Smooth muscle cell of trachea (primary cell): ENCODE measurements around the gene SHOC2. TPM values are rescaled to one million over a fixed set of nuclear protein-coding genes. Genes with fewer than 3 reads are reported as not detected.

Experiments
- total RNA-seq: library from RNA; depleted of rRNA; stranded (reverse); fragments of >200 nt; gene quantifications from 2 replicates; pipeline ENCODE4 v1.2.1, GENCODE V29; 2014

Gene SHOC2
- total RNA-seq, result 55.9 and 57.6 TPM in 2 replicates

GRCh38 chr10:110919349-110919931, at the start of gene SHOC2:
SHOC2 (plus strand) TSS chr10:110919604; CDS start chr10:110964359, 44,755 bp downstream.

GRCh38 chr10:110871298-110872084, 47.9 kb upstream of the SHOC2 start, which contains the start of gene PDCD4:
PDCD4 (plus strand) TSS chr10:110871928; CDS start chr10:110876028, 4,100 bp downstream.

GRCh38 chr10:110918643-110919348, 608 bp upstream of the SHOC2 start, which contains the start of gene BBIP1:
BBIP1 (minus strand) TSS chr10:110919180; CDS start chr10:110918157, 1,023 bp downstream.

Other genes starting within 250 kb of the SHOC2 start
- gene PDCD4, start 47.7 kb upstream of the SHOC2 start, total RNA-seq, result 74.6 and 94.7 TPM in 2 replicates
- 15.1 and 22.5 TPM in 2 replicates for gene BBIP1, start 424 bp upstream of the SHOC2 start, total RNA-seq
- under 0.01 TPM in 1 of 2 replicates, not detected in the other for gene ADRA2A, start 157.4 kb downstream of the SHOC2 start, total RNA-seq